ENCODE data around the gene KRTCAP3. TPM values are rescaled to one million over a fixed set of nuclear protein-coding genes. Genes with fewer than 3 reads are reported as not detected.

KRTCAP3 gene
- total and polyA plus RNA-seq, 9 of the 15 experiments (the other 6 are each of a cell fraction or from before 2014, with no cell fraction given): 0.24 to 1.4 (median 0.73) TPM

DNA sequence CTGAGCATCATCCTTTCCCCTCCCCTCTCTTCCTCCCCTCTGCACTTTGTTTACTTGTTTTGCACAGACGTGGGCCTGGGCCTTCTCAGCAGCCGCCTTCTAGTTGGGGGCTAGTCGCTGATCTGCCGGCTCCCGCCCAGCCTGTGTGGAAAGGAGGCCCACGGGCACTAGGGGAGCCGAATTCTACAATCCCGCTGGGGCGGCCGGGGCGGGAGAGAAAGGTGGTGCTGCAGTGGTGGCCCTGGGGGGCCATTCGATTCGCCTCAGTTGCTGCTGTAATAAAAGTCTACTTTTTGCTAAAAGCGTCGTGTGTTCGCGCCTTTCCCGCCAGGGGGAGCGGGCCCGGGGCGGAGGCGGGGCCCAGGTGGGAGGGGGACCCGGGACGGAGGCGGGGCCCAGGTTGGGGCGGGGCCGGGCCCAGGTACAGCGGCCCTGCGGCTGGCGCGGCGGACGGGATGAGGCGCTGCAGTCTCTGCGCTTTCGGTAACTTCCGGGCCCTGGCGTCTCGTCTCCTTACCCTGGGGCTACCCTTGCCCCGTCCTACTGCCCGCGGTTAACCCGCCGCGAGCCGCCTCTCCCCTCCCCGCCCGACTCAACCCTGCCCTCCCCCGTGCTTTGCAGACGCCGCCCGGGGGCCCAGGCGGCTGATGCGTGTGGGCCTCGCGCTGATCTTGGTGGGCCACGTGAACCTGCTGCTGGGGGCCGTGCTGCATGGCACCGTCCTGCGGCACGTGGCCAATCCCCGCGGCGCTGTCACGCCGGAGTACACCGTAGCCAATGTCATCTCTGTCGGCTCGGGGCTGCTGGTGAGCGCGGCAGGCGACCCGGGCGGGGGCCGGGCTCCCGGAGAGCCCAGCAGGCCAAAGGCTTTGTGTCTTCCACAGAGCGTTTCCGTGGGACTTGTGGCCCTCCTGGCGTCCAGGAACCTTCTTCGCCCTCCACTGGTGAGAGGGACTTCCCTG, at the start of gene KRTCAP3 (continued):
- TF ChIP-seq ZNF444 (CRISPR knock-in tag; IDR thresholded peaks at IDR 0.05): no peak
- TF ChIP-seq NCOA6 (IDR thresholded peaks at IDR 0.05): no peak
- no peak for TF ChIP-seq DMBX1 (CRISPR knock-in tag; IDR thresholded peaks at IDR 0.05; ENCODE audit: borderline replicate concordance)
- no peak for TF ChIP-seq ZNF23 (CRISPR knock-in tag; IDR thresholded peaks at IDR 0.05)
- no peak for TF ChIP-seq ARID3A (IDR thresholded peaks at IDR 0.05; ENCODE audit: borderline replicate concordance, low read depth, low read length)
- no peak for TF ChIP-seq CEBPG (CRISPR knock-in tag; IDR thresholded peaks at IDR 0.05)
- no peak for TF ChIP-seq CEBPG (tag; conservative IDR thresholded peaks at IDR 0.05 in 1 of 2, IDR thresholded peaks at IDR 0.05 in 1 of 2)
- TF ChIP-seq, protein P1, sequence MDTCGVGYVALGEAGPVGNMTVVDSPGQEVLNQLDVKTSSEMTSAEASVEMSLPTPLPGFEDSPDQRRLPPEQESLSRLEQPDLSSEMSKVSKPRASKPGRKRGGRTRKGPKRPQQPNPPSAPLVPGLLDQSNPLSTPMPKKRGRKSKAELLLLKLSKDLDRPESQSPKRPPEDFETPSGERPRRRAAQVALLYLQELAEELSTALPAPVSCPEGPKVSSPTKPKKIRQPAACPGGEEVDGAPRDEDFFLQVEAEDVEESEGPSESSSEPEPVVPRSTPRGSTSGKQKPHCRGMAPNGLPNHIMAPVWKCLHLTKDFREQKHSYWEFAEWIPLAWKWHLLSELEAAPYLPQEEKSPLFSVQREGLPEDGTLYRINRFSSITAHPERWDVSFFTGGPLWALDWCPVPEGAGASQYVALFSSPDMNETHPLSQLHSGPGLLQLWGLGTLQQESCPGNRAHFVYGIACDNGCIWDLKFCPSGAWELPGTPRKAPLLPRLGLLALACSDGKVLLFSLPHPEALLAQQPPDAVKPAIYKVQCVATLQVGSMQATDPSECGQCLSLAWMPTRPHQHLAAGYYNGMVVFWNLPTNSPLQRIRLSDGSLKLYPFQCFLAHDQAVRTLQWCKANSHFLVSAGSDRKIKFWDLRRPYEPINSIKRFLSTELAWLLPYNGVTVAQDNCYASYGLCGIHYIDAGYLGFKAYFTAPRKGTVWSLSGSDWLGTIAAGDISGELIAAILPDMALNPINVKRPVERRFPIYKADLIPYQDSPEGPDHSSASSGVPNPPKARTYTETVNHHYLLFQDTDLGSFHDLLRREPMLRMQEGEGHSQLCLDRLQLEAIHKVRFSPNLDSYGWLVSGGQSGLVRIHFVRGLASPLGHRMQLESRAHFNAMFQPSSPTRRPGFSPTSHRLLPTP (IDR thresholded peaks at IDR 0.05; ENCODE audit: borderline replicate concordance, extremely low read depth, insufficient read length): no peak
- no peak for TF ChIP-seq MAFK (IDR thresholded peaks at IDR 0.05; ENCODE audit: low read length)
- TF ChIP-seq BDP1 (IDR thresholded peaks at IDR 0.05; ENCODE audit: insufficient read depth, insufficient read length): no peak
- TF ChIP-seq MAFG (tag; conservative IDR thresholded peaks at IDR 0.05): no peak
- TF ChIP-seq KHSRP (IDR thresholded peaks at IDR 0.05): no peak
- TF ChIP-seq, protein P2, sequence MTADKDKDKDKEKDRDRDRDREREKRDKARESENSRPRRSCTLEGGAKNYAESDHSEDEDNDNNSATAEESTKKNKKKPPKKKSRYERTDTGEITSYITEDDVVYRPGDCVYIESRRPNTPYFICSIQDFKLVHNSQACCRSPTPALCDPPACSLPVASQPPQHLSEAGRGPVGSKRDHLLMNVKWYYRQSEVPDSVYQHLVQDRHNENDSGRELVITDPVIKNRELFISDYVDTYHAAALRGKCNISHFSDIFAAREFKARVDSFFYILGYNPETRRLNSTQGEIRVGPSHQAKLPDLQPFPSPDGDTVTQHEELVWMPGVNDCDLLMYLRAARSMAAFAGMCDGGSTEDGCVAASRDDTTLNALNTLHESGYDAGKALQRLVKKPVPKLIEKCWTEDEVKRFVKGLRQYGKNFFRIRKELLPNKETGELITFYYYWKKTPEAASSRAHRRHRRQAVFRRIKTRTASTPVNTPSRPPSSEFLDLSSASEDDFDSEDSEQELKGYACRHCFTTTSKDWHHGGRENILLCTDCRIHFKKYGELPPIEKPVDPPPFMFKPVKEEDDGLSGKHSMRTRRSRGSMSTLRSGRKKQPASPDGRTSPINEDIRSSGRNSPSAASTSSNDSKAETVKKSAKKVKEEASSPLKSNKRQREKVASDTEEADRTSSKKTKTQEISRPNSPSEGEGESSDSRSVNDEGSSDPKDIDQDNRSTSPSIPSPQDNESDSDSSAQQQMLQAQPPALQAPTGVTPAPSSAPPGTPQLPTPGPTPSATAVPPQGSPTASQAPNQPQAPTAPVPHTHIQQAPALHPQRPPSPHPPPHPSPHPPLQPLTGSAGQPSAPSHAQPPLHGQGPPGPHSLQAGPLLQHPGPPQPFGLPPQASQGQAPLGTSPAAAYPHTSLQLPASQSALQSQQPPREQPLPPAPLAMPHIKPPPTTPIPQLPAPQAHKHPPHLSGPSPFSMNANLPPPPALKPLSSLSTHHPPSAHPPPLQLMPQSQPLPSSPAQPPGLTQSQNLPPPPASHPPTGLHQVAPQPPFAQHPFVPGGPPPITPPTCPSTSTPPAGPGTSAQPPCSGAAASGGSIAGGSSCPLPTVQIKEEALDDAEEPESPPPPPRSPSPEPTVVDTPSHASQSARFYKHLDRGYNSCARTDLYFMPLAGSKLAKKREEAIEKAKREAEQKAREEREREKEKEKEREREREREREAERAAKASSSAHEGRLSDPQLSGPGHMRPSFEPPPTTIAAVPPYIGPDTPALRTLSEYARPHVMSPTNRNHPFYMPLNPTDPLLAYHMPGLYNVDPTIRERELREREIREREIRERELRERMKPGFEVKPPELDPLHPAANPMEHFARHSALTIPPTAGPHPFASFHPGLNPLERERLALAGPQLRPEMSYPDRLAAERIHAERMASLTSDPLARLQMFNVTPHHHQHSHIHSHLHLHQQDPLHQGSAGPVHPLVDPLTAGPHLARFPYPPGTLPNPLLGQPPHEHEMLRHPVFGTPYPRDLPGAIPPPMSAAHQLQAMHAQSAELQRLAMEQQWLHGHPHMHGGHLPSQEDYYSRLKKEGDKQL (CRISPR knock-in tag; IDR thresholded peaks at IDR 0.05; ENCODE audit: borderline replicate concordance): no peak
- TF ChIP-seq ZNF24 (IDR thresholded peaks at IDR 0.05): no peak
- no peak for TF ChIP-seq CC2D1A (IDR thresholded peaks at IDR 0.05)
- TF ChIP-seq CAMTA2 (CRISPR knock-in tag; conservative IDR thresholded peaks at IDR 0.05): no peak
- TF ChIP-seq TCF3 (CRISPR knock-in tag; IDR thresholded peaks at IDR 0.05): no peak
- TF ChIP-seq CSDE1 (IDR thresholded peaks at IDR 0.05): no peak
- TF ChIP-seq ZBTB1 (CRISPR knock-in tag; IDR thresholded peaks at IDR 0.05; ENCODE audit: borderline replicate concordance, low read depth): no peak
